ENCODE results near the gene EDRF1.
A peak's percentile ranks its signal among the peaks of the same experiment; 100 is the strongest.

The EDRF1 gene

DNA sequence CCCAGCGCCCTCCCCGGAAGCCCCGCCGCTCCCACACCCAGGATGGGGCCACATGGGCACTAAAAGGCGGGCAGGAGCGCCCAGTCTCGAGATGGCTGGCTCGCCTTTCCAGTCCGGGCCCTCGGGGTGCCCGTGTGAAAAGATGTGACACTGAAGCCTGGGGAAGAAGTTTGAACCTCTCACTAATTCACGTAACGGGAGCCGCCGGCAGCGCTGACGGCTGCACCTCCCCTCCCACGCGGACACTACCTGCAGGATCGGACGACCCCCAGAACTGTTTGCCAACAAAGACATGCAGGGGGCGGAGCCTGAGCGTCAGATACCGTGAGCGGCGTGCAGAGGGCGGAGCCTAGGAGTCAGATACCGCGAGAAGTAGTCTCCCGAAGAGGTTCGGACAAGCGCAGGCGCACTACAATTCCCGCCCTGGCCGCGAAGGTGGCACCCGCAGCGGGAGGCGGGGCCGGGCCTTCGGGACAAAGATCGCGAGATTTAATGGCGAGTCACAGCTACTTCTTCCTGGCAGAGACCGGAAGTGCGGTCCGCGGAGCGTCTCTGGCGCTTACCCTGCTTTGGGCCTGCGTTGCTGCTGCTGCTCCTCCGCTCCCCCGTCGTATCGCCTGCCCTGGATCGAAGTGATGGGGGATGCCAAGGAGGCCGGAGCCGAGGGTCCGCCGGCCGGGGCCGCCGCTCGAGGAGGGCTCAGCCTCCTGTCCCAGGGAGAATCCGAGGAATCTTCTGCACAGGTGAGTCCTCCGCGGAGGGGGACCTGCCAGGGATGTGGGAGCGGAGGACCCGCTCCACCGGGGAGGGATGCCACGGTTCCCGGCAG, at the start of gene EDRF1:
EDRF1 (plus strand) TSS at position 537 of the 829 bp plus-strand sequence; CDS start at position 636, 99 bp downstream.
- H3K9me3 ChIP-seq (ENCODE audit: severe bottlenecking) = peaks cover 9% of the 10 kb centered on the region
- peak within 1 kb of the TSS; percentile 86 for H3K27ac ChIP-seq
- peaks cover 32% of the 10 kb centered on the region for H3K36me3 ChIP-seq
- DNase-seq = peak; percentile 99
- no peaks in the 10 kb centered on the region for H3K27me3 ChIP-seq (ENCODE audit: insufficient read depth, low read depth, severe bottlenecking)
- H3K4me3 ChIP-seq (ENCODE audit: low read depth, low read length) = peak within 1 kb of the TSS; percentile 100
- no peak for TF ChIP-seq CTCF (IDR thresholded peaks at IDR 0.05; ENCODE audit: low read depth, low read length)

- no peak for DNase-seq
- Histone ChIP-seq H3K9me3 (ENCODE audit: severe bottlenecking) (no peaks in the 10 kb centered on the region), H3K4me3 (ENCODE audit: low read depth, low read length) (no peak overlapping the region), H3K27me3 (ENCODE audit: insufficient read depth, low read depth, severe bottlenecking) (peaks cover 5% of the 10 kb centered on the region), H3K36me3 (no peaks in the 10 kb centered on the region), H3K27ac (no peak overlapping the region)
- TF ChIP-seq CTCF (IDR thresholded peaks at IDR 0.05; ENCODE audit: low read depth, low read length) = no peak
These were observed 46.6 kb upstream of the EDRF1 start for GRCh38 chr10:125672884-125673283.

DNA sequence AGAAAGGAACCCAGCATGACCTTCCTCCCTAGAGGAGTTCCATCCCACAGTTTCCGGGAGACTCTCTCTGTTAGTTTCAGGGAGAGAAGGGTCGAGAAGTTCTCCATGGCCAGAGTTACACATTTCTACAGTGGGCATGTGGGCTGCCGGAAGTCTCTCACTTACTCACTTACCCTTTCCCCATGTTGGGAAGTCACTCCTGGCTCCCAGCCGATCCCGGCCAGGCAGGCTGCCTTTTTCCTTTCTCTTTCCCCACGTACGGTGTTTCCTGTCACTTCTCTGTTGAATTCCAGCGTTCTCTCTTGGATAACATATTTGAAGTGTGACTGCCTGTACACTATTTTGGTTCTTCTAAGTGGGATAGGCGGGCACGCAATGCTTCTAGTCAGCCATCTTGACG, 40.1 kb upstream of the EDRF1 start:
- no peaks in the 10 kb centered on the region for H3K9me3 ChIP-seq (ENCODE audit: severe bottlenecking)
- no peak overlapping the region for H3K4me3 ChIP-seq (ENCODE audit: low read depth, low read length)
- H3K27me3 ChIP-seq (ENCODE audit: insufficient read depth, low read depth, severe bottlenecking) = peaks cover 27% of the 10 kb centered on the region
- H3K27ac ChIP-seq = no peak overlapping the region
- no peak for DNase-seq
- no peaks in the 10 kb centered on the region for H3K36me3 ChIP-seq
- TF ChIP-seq CTCF (IDR thresholded peaks at IDR 0.05; ENCODE audit: low read depth, low read length) = no peak

- Histone ChIP-seq H3K27ac (no peak within 1 kb of the TSS), H3K36me3 (no peaks in the 10 kb centered on the region), H3K27me3 (ENCODE audit: insufficient read depth, low read depth, severe bottlenecking) (peaks cover 36% of the 10 kb centered on the region), H3K4me3 (ENCODE audit: low read depth, low read length) (no peak within 1 kb of the TSS), H3K9me3 (ENCODE audit: severe bottlenecking) (no peaks in the 10 kb centered on the region)
- DNase-seq = no peak
- no peak for TF ChIP-seq CTCF (IDR thresholded peaks at IDR 0.05; ENCODE audit: low read depth, low read length)
These were observed 36.4 kb upstream of the EDRF1 start, which contains the start of gene TEX36 for GRCh38 chr10:125683063-125683462. TEX36 (minus strand) TSS chr10:125683163; CDS start chr10:125682989, 174 bp downstream.

- DNase-seq = no peak
- no peak overlapping the region for H3K27ac ChIP-seq
- peaks cover 36% of the 10 kb centered on the region for H3K27me3 ChIP-seq (ENCODE audit: insufficient read depth, low read depth, severe bottlenecking)
- no peak for TF ChIP-seq CTCF (IDR thresholded peaks at IDR 0.05; ENCODE audit: low read depth, low read length)
- H3K4me3 ChIP-seq (ENCODE audit: low read depth, low read length) = no peak overlapping the region
- no peaks in the 10 kb centered on the region for H3K36me3 ChIP-seq
- H3K9me3 ChIP-seq (ENCODE audit: severe bottlenecking) = no peaks in the 10 kb centered on the region
These were observed 35.7 kb upstream of the EDRF1 start for GRCh38 chr10:125683821-125684220.

Data from WERI-Rb-1 (cell line).